ENCODE results near the gene DDX23.

The DDX23 gene

DNA sequence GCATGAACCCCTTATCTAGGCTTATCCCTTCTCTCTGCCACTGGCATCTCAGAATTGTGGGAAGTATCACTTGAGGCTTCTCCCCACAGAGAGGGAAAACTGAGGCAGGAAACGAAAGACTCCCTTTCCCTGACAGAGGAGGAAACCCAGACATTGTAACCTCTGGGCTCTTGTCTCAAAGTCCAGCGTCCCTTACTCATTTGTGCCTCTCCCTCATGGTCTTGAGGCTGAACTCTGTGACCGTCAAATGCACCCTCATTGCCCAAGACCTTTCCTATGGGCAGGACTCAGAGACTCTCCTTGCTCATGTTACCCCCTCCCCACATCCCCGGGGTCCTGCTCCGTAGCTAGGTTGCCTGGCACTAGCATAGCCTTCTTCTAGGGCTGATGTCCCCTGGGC, 29.8 kb downstream of the DDX23 start:
- DNase-seq, result no peak

DNA sequence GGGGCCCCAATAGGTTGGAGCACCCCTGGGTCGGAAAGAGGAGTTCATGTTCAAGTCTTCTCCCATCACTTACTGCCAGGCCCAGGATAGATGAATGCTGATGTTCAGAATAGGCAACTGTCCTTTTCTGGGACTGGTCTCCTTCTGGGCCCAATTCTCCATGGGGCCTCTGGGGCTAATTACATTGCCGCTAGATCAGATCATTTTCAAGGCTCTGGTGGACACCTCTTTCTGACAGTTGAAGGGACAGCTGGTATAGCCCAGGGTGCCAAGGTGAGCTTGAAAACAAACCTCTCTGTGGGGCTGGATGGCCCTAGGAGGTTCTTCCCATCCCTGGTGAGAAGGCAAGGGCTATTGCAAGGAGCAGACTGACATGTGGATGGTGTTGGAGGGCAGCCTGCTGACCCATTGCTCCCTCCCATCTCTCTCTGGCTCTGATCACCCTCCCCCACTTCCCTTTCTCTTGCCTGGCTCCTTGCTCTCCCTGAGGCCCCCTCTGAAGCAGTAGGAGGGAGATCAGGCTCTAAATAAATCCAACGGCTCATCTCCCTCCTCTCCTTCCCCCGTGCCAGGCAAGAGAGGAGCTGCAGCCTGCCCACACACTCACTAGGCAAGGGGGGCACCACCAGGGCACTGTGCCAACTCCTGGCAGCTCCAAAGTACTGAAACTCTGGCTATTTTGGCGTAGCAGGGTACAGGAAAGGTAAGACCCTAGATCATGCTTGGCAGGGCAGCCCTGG, 31.8 kb downstream of the DDX23 start:
- no peak for DNase-seq

DNA sequence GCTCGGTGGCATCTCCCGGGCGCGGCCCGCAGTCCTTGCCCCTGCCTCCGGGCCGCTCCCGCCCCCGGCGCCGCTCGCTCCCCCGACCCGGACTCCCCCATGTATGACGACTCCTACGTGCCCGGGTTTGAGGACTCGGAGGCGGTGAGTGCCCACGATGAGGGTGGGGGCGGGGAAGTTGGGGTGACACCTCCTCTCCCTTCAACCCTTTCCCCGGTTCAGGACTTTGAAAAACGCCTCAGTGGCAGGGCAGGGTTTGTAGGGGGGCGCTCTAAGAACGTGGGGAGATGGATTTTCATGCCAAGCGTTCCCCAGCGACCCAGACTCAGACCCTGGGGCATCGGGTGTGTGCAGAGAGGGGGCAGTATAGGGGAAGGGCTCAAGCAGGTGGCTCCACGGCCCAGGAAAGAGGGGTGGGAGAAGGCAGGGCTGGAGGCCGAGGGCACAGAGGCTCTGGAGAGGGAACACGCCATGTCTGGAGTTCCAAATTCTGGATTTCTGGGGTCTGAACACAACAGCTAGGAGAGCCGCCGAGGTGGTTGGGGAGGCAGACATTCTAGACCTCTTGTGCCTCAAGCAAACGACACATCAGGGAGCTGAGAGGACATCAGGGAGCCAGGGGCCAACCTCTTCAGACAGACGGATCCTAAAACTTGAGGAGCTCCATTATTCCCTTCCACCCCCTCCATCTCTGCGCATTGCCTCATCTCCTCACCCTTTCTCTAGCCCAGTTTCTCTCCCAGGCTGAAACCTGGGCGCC, 33.0 kb downstream of the DDX23 start:
- DNase-seq, result peak in 1 of 4 experiments; percentile 16

DNA sequence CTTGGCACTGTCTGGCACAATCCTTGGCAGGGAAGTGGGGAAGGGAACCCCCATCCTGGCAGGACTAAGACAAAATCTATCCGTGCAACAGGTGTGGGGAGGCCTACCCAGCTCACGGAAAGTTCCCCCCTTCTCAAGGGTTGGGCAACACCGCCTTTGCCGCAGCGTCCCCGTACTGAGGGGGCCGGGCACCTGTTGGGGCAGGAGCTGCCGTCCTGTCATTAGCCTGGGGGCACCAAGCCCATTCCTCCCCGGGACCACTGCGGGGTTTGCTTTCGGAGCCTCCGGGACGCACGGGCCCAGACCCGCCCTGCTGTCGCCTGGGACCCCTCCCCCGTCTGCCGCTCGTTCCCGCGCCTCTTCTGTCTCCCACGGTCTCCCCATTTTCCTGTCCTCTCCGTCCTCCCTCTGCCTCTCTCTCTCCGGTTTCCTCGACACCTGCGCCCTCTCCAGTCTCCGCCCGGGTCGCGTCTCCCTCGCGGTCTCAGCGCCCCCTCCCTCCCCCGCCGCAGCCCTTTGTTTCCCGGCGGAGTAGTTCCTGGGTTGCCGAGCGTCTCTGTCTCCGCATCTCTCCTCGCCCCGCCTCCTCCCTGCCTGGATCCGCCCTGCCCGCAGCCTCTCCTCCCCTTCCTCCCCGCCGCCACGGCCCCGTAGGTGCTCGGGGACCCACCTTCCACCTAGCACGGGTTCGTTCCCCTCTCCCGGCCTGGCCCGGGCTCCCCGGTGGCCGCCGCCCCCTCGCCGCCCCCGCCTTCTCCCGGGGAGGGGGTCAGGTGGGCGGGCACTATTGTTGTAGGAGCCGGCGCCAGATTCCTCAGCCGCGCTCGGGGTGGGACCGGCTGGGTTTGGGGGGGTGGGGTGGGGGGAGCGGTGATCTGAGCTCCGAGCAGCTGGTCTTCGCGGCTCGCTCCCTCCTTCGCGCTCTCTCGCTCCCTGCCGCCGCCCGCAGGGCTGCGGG, 33.8 kb downstream of the DDX23 start, which contains the start of gene CACNB3:
Gene CACNB3 (plus strand): TSS at position 624 of the 958 bp plus-strand sequence. CDS start 434 bp downstream, outside the sequence.
- DNase-seq, result peak; percentile 43 to 65 (median 56)

DNA sequence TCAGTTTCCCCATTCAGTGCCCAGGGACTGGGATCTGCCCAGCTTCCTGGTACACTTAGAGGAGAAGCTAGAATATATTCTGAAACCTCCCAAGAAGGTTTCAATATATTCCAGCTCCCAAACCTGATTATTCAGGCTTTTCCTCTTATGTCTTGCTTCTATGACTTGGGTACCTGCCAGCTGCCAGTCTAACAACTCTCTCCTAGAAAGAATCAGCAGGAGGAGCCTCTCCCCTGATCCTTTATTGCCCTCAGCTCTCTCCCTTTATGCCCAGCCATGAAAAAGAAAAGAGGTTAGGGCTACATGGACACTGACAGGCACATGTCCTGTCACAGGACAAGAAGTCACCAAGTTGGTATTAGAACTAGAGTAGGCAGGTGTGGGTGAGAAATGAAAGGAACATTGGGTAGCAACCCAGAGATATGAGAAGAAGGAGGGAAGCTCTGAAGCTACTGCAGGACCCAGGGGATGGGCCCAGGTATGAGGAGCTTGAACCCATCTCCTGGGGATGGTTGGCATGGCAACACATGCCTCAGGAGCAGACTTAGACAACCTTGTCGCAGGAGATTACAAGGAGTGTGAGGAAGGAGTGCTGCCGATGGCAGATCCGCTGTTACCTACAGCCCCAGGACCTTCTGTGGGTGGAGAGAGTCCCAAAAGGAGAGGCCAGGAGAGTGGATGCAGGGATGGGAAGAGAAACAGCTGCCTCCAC, 35.7 kb downstream of the DDX23 start:
- no peak for DNase-seq

DNA sequence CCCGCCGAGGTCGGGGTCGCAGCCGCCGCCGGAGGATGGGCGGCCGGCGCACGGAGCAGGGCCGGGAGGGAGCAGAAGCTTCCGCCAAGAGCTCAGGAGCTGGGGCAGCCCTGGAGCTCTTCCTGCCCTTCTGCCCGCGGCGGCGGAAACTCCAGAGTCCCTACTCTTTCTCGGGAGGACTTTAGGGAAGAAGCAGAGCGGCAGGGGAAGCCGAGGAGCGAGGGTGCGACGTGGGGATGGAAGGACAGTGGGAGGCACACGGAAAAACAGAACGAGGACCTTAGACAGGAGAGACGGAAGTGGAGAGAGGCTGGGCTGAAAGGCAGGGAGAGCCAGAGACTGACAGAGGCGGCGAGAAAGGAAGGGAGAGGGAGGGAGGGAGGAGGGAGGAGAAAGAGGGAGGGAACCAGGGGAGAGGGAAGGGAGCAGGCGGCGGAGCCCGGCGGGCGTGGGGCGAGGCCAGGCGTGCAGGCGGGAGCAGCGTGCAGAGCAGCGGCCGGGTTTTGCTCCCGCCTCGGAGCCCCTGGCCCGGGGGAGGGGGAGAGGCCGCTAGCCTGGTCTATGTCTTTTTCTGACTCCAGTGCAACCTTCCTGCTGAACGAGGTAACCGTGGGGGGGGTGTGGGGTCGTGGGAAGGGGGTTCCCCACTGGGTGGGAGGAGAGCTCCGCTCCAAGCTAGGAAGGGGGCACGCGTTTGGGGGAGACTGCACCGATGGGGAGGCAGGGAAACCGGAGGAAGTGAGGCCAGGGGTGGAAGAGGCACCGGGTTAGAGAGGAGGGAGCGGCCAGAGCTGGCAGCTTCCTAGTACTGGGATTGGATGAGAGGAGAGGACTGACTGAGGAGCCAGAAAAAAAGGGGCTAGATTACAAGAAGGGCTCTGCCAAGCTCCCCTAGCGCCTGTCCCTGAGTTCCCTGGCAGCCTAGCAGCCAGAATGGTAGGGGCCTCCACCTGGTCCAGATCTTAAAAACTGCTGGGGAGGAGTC, 36.5 kb downstream of the DDX23 start:
- DNase-seq, result no peak

DNA sequence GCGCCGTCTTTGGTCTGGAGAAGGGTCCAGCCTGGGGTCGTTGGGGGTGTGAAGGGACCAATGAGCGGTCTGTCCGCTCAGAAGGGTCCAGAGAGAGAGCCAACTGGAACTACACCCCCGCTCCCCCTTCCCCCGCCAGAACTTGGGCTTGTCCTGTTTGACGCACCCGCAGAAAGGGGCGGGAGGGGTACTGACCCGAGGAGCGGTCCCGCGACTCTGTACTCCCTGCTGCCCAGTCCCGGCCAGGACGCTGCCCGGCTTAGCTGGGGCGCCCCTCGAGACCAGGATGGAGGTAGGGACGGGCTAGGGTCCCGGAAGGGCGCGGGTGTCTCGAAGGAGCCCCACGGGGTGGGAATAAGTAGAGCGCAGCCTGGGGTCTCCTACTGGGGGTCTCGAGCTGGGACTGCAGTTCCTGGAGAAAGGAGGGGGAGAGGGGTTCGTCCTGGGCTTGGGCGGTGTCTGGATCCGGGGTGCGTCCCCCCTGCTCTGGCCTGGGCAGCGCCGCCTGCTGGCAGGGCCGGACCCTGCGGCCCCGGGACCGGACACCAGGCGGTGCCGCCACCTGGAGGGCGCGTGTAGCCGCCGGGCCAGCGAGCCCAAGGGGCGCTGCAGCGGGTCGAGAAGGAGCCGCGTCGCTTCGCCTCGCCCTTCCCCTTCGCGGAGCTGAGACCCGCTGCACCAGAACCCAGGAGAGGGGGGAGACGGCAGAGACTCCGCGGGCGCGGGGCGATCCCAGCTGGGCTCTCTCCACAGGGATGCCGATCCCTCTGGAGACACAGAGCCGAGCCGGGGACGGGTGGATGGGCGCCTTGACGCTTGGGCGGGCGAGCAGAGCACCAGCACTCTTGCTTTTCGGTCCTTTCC, 37.5 kb downstream of the DDX23 start:
- peak; percentile 60 to 69 (median 64) for DNase-seq

DNA sequence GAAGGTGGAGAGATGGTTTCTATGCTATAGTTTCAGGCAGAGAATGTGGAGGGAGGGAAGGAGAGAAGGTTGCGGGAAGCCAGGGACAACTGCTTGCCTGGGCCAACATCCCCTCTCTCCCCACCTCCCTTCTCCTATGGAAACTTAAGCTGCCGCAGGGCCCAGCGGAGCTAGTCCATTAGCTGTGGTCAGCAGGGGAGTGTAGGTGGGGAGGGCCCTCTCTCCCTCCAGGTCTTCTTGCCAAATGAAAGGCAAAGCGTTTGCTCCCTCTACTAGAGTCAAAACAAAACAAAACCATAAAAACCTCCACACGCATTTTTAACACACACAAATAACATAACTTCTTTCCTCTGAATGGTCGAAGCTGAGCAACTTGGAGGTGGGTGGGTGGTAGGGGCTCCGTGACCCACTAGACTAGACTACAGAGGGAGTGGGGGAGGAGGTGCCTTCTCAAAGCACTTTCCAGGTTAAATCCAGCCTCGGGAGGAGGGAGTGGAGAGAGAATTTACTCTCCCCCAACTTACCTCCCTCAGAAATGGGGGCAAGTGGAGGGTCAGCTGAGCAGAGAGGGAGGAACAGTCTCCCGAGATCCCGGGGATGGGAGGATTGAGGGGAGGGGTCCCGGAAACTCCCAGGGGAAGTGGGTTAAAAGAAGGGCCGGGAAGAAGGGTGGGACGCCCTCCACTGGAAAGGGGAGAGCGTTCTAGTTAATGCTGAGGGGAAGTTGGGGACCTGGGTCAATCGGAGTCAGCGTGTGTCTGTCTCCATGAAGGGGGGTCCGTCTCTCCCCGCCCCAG, 38.3 kb downstream of the DDX23 start:
- DNase-seq, result no peak

DNA sequence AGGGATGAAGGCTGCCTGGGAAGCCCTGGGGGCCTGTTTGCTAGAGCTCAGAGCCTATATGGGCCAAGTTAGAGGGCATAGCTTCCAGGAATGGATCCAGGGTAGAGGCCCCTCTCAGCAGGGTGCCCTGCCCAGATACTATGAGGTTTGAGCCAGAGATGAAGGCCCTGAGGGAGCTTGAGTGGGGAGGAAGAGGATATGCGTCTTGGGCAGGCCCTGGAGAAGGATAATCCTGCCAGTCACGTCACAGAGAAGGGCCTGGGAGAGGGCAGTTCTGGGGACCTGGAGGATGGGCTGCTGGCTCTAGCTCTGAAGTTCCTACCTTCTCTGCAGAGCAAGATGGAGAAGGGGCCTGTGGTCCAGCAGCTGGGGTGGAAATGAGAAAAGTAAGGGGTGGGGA, 39.6 kb downstream of the DDX23 start:
- no peak for DNase-seq

DNA sequence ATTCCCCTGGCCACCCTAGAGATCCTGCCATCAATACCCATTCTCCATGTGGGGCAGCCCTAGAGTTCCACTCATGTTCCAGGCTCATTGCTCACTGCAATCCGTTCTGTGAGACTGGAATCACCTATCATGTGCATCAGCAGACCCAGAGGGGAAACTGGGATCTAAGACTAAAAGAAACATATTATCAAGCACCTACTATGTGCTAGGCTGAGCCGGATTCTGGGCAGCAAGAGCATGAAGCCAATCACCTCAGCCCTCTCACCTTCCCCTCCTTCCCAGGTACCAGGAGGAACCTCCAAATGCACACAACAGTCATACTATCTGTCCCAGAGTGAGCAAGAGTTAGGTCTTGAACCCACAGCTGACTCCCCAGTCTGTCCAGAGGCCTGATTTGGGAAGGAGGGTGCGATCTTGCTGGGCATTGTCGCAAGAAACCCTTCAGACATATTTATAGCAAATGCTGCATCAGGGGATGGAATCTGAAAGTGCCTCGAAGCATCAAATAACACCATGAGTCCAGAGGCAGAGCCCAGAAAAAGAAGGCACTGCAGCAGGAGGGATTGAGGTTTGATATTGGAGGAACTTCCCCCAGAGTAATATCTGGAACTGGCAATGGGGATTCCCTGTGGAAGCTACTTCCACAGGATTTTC, 40.4 kb downstream of the DDX23 start:
- DNase-seq, result no peak

DNA sequence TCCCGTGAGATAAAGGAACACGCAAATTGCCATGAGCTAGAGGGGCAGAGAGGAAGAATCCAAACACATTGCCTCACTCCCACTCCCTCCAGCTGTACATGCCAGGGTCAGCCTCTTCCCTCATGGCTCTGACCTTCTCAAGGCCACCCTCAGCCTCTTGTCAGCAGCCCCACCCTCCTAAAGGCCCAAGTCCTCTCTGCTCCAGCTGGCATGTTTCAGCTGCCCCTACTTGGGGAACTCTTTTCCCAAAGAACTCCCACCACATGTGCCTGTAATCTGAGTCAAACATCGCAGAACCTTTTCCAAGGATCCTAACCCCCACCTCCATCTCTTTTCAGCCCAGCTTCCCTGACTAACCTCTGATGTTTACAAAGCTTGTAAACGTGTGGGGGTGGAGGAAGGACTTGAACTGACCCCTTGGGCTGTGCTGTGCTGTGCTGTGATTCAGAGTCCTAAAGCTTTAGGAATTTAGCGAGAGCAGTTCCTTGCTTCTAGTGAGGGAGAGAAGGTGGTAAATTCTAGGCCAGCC, 41.0 kb downstream of the DDX23 start:
- no peak for DNase-seq

DNA sequence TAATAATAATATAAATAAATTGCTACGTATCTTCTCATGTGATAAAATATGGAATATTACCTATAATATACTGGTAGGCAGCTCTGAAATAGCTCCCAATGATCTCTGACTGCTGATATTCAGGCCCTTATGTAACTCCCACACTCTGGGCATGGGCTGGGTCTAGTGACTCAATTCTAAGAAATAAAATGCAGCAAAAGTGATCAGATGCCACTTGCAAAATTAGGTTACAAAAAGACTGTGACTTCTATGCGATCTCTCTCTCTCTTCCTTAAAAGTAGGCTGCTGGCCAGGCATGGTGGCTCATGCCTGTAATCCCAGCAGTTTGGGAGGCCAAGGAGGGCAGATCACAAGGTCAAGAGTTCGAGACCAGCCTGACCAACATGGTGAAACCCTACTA, 44.0 kb downstream of the DDX23 start:
- no peak for DNase-seq

DNA sequence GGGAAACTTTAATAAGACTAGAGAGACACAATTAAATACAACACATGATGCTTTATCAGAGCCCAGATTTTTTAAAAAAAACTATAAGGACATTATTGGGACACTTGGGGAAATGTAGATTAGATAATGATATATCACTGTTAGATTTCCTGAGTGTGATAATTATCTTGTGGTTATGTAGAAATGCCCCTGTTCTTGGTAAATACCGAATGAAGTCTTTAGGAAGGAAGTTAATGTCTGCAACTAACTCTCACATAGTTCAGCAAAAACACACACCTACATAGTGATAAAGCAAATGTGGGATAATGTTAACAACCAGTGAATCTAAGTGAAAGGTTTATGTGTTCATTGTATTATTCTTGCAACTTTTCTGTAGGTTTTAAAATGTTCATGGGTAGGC, 48.3 kb downstream of the DDX23 start:
- no peak for DNase-seq

DNA sequence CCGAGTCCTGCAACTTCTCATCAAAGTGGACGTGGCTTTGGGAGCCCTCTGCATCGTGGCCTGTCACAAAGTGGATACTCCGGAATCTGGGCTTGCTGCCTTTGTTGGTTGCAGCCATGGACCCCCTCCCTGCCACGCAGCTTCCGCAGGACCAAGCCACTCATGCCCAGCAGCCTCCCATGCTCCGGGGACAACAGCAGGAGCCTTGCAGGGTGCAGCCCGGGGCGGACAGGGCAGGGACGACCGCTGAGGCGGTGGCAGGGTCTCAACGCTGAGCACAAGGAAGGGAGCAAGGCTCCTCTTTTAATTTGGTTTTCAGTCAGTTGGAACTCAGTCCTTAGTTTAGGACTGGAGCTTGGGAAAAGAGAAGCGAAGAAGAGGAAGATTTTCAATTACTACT, 51.0 kb downstream of the DDX23 start:
- no peak for DNase-seq

DNA sequence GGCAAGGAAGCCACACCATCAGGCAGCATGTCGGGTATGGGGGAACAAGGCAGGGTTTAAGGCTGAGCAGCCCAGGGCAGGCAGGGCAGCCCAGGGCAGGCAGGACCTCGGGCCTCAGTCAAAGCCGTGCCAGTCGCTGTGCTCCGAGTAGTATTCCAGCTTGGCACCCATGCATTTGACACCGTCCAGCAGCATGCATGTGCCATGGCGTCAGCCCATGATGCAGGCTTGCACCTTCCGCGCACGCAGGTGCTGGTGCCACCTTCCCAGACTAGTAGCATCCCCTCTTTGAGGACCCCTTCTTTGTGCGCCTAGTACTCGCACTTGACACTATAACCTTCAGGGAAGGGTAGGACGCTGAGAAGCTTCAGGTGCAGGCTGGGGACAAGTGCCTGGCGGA, 51.5 kb downstream of the DDX23 start:
- DNase-seq, result no peak

DNA sequence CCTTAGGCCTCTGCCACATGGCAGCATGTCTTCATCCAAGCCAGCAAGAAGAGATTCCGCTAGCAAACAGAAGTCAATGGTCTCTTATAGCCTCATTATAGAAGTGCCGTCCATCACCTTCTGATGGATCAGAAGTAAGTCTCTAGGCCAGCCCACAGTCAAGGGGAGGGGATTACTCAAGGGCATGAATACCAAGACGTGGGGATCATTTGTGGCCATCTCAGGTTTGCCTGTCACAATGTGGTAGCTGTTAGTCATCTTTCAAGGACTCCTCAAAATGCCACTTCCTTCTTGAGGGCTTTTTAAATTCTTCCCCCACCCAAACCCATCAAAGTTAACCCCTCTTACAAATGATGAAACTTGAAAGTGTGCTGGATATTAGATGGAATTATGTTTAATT, 55.0 kb downstream of the DDX23 start:
- no peak for DNase-seq

DNA sequence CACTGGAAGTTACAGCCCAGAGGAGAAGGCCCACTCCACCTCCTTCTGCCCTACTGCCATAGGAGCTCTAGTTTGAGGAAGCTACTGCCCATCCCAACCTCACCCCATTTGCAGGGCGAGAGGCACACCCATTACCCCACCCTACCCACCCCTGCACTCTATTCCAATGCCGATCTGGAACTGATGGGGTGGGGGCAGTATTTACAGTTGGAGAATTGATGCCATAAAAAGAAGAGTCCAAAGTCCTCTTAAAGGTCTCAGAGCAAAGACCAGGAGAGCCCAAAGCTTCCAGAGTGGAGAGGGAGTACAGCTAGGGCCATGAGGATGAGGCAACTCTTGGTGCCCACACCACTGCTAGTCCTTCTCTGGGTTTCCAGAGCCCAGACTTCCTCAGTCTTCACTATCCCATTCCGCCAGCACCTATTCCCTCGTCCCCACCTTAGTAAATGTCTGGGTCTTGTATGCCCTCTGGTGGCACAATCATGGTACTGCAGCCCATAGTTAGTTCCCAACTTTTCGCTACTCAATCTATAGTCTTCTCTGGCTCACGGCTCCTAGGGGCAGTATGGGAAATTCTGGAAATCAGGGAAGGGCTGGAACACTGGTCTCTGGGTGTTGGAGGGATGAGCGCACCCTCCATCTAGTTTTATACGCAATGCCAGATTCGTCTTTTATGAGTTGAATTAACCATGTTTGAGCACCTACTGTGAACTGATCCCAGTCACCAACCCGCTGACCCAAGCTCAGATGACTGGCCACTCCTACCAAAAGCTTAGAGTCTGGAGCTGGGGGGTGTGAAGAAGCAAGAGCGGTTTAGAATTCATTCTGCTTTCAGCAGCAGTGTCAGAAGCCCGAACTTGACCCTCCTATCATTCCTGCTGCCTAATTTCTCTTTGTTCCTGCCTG, 56.2 kb downstream of the DDX23 start:
- peak in 1 of 4 experiments; percentile 47 for DNase-seq

All from activated CD4-positive, CD25-positive, alpha-beta regulatory T cell (primary cell).